ENCODE results near the gene MAP3K1. TPM values are rescaled to one million over a fixed set of nuclear protein-coding genes. Genes with fewer than 3 reads are reported as not detected.

The MAP3K1 gene
- total RNA-seq: 10 to 100 TPM; 10.9 to 29.2 (median 23.3) TPM

DNA sequence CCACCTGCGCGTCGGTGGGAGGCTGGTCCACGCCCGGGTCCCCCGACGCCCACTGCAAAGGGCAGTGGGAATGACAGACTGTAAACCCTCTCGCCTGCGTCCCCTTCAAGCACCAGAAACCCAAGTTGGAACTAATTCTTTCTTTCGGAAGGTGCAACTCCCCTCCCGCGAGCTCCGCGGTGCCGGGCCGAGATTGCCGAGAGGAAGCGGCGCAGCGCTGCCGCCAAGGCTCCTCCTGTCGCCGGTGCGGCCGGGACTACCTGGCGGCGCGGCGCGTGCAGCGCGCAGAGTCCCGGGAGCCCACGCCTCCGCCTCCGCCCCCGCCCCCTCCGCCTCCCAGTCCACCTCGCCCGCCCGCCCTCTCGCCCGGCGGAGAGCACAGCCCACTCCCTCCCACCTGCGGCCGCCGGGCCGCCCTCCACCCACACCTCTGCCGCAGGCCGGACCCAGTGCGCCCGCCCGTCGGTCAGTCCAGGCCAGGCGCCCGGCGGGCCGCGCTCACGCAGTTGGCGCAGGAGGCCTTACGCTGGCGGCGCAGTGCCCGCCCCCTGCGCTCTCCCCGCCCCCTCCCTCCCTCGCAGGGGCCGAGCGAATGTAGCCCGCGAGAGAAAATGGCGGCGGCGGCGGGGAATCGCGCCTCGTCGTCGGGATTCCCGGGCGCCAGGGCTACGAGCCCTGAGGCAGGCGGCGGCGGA lies at the start of gene MAP3K1:
Gene MAP3K1 (plus strand): TSS at position 587 of the 695 bp plus-strand sequence. CDS start 25 bp downstream, at position 612.
- DNase-seq: peak; percentile 89 to 97
- Histone ChIP-seq H3K27me3 (no peaks in the 10 kb centered on the region), H3K9me3 (no peaks in the 10 kb centered on the region), H3K4me3 (peak within 1 kb of the TSS; percentile 83 to 99 (median 90)), H3K36me3 (no peaks in the 10 kb centered on the region), H3K27ac (peak within 1 kb of the TSS; percentile 95 to 99 (median 98)), H3K4me1 (peaks cover 20 to 35% (median 28%) of the 10 kb centered on the region in 4 donors)
- peak; percentile 93 to 95 for ATAC-seq (ENCODE audit: low FRiP score in 2 of 2)
- WGBS, 2 donors: 0 to 1% methylated on average over 7 to 32 of the region's 87 CpGs
- TF ChIP-seq, protein P1, sequence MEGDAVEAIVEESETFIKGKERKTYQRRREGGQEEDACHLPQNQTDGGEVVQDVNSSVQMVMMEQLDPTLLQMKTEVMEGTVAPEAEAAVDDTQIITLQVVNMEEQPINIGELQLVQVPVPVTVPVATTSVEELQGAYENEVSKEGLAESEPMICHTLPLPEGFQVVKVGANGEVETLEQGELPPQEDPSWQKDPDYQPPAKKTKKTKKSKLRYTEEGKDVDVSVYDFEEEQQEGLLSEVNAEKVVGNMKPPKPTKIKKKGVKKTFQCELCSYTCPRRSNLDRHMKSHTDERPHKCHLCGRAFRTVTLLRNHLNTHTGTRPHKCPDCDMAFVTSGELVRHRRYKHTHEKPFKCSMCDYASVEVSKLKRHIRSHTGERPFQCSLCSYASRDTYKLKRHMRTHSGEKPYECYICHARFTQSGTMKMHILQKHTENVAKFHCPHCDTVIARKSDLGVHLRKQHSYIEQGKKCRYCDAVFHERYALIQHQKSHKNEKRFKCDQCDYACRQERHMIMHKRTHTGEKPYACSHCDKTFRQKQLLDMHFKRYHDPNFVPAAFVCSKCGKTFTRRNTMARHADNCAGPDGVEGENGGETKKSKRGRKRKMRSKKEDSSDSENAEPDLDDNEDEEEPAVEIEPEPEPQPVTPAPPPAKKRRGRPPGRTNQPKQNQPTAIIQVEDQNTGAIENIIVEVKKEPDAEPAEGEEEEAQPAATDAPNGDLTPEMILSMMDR (IDR thresholded peaks at IDR 0.05): peak in 3 of 6 experiments; percentile 2 to 20 (median 5)
- TF ChIP-seq POLR2A (IDR thresholded peaks at IDR 0.05) (peak in 2 of 4 donors; percentile 51 to 71), POLR2AphosphoS5 (IDR thresholded peaks at IDR 0.05) (peak in 1 of 2 donors; percentile 64), EP300 (IDR thresholded peaks at IDR 0.05) (no peak)

DNA sequence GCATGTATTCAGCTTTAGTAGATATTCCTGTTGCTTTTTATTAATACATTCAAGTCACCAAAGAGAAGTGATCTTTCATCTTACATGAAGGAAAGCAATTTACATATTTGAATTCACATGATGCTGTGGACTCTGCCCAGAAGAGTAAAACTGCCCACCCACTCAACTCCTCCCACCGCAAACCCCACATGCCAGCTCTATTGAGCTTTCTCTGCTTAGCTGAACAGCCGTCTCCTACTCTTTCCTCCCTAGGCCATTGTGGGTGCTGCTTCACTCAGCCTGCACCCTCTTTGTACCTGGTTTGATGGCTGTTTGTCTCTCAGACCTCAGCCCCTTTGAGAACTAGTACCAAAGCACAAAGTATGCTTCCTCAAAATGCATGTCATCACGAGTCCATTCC lies 48.4 kb upstream of the MAP3K1 start:
- Histone ChIP-seq H3K27ac (no peak overlapping the region), H3K36me3 (no peaks in the 10 kb centered on the region), H3K4me1 (peaks cover 0 to 11% (median 10%) of the 10 kb centered on the region in 4 donors), H3K27me3 (no peaks in the 10 kb centered on the region), H3K4me3 (no peak overlapping the region), H3K9me3 (no peaks in the 10 kb centered on the region)
- TF ChIP-seq POLR2A (IDR thresholded peaks at IDR 0.05) (no peak), EP300 (IDR thresholded peaks at IDR 0.05) (no peak), POLR2AphosphoS5 (IDR thresholded peaks at IDR 0.05) (no peak)
- TF ChIP-seq, protein P1 (IDR thresholded peaks at IDR 0.05): no peak
- WGBS, 2 donors: 90 to 95% methylated on average over 3 of the region's 3 CpGs
- ATAC-seq (ENCODE audit: low FRiP score in 2 of 2) (no peak), DNase-seq (no peak)

DNA sequence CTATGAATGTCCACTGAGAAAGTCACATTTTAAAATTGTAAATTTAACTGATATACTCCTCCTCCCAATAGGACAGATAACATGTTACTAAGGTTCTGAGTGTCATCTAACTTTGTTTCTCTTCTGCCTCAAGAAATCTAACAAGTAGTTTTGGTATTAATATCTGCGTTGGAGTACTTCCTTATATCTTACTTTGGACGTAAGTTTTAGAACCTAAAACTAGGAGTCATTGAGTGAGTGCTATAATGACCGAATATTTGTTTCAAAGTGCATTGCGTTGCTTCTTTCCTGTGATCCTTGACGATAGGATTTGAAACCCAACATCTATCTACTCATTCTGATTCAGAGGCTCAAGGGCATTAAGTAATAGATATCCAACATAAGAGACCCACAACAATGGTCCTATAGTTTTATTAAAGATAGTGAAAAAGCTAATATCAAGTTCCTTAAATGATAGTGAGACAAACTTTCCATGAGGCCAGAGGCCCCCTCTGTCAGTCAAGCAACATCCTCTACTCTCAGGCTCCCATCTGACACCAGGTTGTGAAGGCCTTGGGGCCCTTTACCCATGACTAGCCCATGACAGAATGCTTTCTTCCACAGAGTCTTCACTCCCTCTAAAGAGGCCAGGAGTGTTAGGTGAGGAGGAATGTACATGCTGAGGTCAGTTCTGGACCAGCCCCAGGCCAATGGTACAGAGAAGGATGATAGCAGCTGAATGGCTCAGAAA lies 45.3 kb upstream of the MAP3K1 start:
- WGBS, 2 donors: 88 to 91% methylated on average over 5 of the region's 5 CpGs
- ATAC-seq (ENCODE audit: low FRiP score in 2 of 2): no peak
- TF ChIP-seq POLR2AphosphoS5 (IDR thresholded peaks at IDR 0.05) (no peak), POLR2A (IDR thresholded peaks at IDR 0.05) (no peak), EP300 (IDR thresholded peaks at IDR 0.05) (no peak)
- TF ChIP-seq, protein P1 (IDR thresholded peaks at IDR 0.05): no peak

GRCh38 chr5:56772767-56773166 lies 42.6 kb upstream of the MAP3K1 start:
- no peaks in the 10 kb centered on the region for H3K9me3 ChIP-seq
- DNase-seq: no peak
- no peak for ATAC-seq (ENCODE audit: low FRiP score in 2 of 2)
- no peaks in the 10 kb centered on the region for H3K4me1 ChIP-seq
- H3K4me3 ChIP-seq: no peak overlapping the region
- H3K36me3 ChIP-seq: no peaks in the 10 kb centered on the region
- TF ChIP-seq, protein P1 (IDR thresholded peaks at IDR 0.05): no peak
- no peak for TF ChIP-seq POLR2A (IDR thresholded peaks at IDR 0.05)
- TF ChIP-seq EP300 (IDR thresholded peaks at IDR 0.05): no peak
- TF ChIP-seq POLR2AphosphoS5 (IDR thresholded peaks at IDR 0.05): no peak
- 81 to 96% methylated on average over 6 of the region's 6 CpGs for WGBS, 2 donors
- H3K27ac ChIP-seq: no peak overlapping the region
- H3K27me3 ChIP-seq: no peaks in the 10 kb centered on the region

More for the DNA sequence above, 45.3 kb upstream of the MAP3K1 start:
- no peaks in the 10 kb centered on the region for H3K4me1 ChIP-seq
- no peak for DNase-seq
- no peak overlapping the region for H3K27ac ChIP-seq
- H3K9me3 ChIP-seq: no peaks in the 10 kb centered on the region
- no peaks in the 10 kb centered on the region for H3K27me3 ChIP-seq
- H3K4me3 ChIP-seq: no peak overlapping the region
- no peaks in the 10 kb centered on the region for H3K36me3 ChIP-seq

All from upper lobe of left lung (tissue), 6 donors.